RWPE2 (cell line): ENCODE measurements around the gene SNPH.
A peak's percentile ranks its signal among the peaks of the same experiment; 100 is the strongest.

Experiments
- ATAC-seq: fragments of 200-7000 bp; cut with Tn5 transposase; 3 replicates; pipeline ENCODE4 v1.9.1; 2021; ENCODE audit warnings: low read depth
- DNase-seq: peaks from one replicate; pipeline ENCODE4 v3.0.0-alpha.2; 2020; ENCODE audit warnings: low spot score
- H3K27ac ChIP-seq: fragments of 450-650 bp; 2 replicates; pipeline ENCODE4 v1.5.1; 2017; ENCODE audit warnings: mild to moderate bottlenecking; ENCODE audit not compliant: poor library complexity, severe bottlenecking
- H3K27me3 ChIP-seq: fragments of 250-450 bp; sonication (Bioruptor Pico); 2 replicates; pipeline ENCODE4 v1.5.1; 2021; ENCODE audit warnings: mild to moderate bottlenecking, moderate library complexity; ENCODE audit not compliant: insufficient read depth, poor library complexity, severe bottlenecking
- H3K36me3 ChIP-seq: fragments of 250-450 bp; sonication (Bioruptor Pico); 2 replicates; pipeline ENCODE4 v1.5.1; 2020; ENCODE audit warnings: low read depth, mild to moderate bottlenecking, moderate library complexity
- H3K4me1 ChIP-seq: fragments of 250-450 bp; sonication (Bioruptor Pico); 2 replicates; pipeline ENCODE4 v1.5.1; 2021; ENCODE audit warnings: mild to moderate bottlenecking, moderate library complexity; ENCODE audit not compliant: insufficient read depth, poor library complexity, severe bottlenecking
- H3K4me3 ChIP-seq: fragments of 250-450 bp; sonication (Bioruptor Pico); 2 replicates; pipeline ENCODE4 v1.5.1; 2021; ENCODE audit warnings: mild to moderate bottlenecking, moderate library complexity; ENCODE audit not compliant: severe bottlenecking
- H3K9me3 ChIP-seq: fragments of 250-450 bp; sonication (Bioruptor Pico); 2 replicates; pipeline ENCODE4 v1.5.1; 2021; ENCODE audit warnings: mild to moderate bottlenecking, moderate library complexity; ENCODE audit not compliant: severe bottlenecking
- CTCF ChIP-seq: fragments of 450-650 bp; IDR thresholded peaks from one replicate; pipeline ENCODE4 v1.5.1; 2017; ENCODE audit warnings: mild to moderate bottlenecking, moderate library complexity; ENCODE audit not compliant: poor library complexity, severe bottlenecking

SNPH gene

GRCh38 chr20:1275919-1276318 is 9.8 kb downstream of the SNPH start:
- no peak for TF ChIP-seq CTCF
- H3K36me3 ChIP-seq = no peaks in the 10 kb centered on the region
- DNase-seq (no peak), ATAC-seq (no peak)
- no peak overlapping the region for H3K27ac ChIP-seq
- no peaks in the 10 kb centered on the region for H3K27me3 ChIP-seq
- no peaks in the 10 kb centered on the region for H3K4me1 ChIP-seq
- H3K4me3 ChIP-seq = no peak overlapping the region
- H3K9me3 ChIP-seq = no peaks in the 10 kb centered on the region

GRCh38 chr20:1277529-1278322 is 11.6 kb downstream of the SNPH start:
- no peaks in the 10 kb centered on the region for H3K9me3 ChIP-seq
- H3K4me3 ChIP-seq = no peak overlapping the region
- H3K4me1 ChIP-seq = no peaks in the 10 kb centered on the region
- TF ChIP-seq CTCF = no peak
- ATAC-seq (no peak), DNase-seq (no peak)
- H3K27me3 ChIP-seq = no peaks in the 10 kb centered on the region
- H3K36me3 ChIP-seq = no peaks in the 10 kb centered on the region
- H3K27ac ChIP-seq = no peak overlapping the region

- H3K27me3 ChIP-seq = no peaks in the 10 kb centered on the region
- no peak overlapping the region for H3K4me3 ChIP-seq
- no peaks in the 10 kb centered on the region for H3K4me1 ChIP-seq
- no peak overlapping the region for H3K27ac ChIP-seq
- no peak for DNase-seq
- H3K36me3 ChIP-seq = no peaks in the 10 kb centered on the region
- H3K9me3 ChIP-seq = no peaks in the 10 kb centered on the region
- no peak for TF ChIP-seq CTCF
- no peak for ATAC-seq
These were observed 12.9 kb downstream of the SNPH start for GRCh38 chr20:1278993-1279392.

- Histone ChIP-seq H3K27me3 (no peaks in the 10 kb centered on the region), H3K4me3 (no peak overlapping the region), H3K9me3 (no peaks in the 10 kb centered on the region), H3K36me3 (no peaks in the 10 kb centered on the region), H3K4me1 (no peaks in the 10 kb centered on the region), H3K27ac (no peak overlapping the region)
- TF ChIP-seq CTCF = no peak
- ATAC-seq (0 out of 3 replicates have a peak, but pooled peaks have one; percentile 31), DNase-seq (no peak)
These were observed 14.4 kb downstream of the SNPH start for GRCh38 chr20:1280195-1281102.
